Body of pancreas (tissue), 4 donors: Measurements from ENCODE around the gene PHACTR3. TPM values are rescaled to one million over a fixed set of nuclear protein-coding genes. Genes with fewer than 3 reads are reported as not detected.
A peak's percentile ranks its signal among the peaks of the same experiment; 100 is the strongest.

Experiments used
- ATAC-seq: fragments of 150-250 bp; one replicate; pipeline ENCODE4 v1.9.1; 2016
- DNase-seq, 4 donors: peaks; one replicate each; pipeline ENCODE4 v3.0.0-alpha.2; 2019
- H3K27ac ChIP-seq, 4 donors: fragments of 200-600 bp; sonication (generic); 1 replicate in 3 of 4; 2 replicates in 1 of 4; pipeline versions ENCODE4 v1.5.1 to v1.6.1; 2016 to 2019; ENCODE audit warnings: mild to moderate bottlenecking in 1 of 4, mixed read lengths in 1 of 4, moderate library complexity in 1 of 4
- H3K27me3 ChIP-seq, 2 donors: fragments of 200-600 bp; sonication (generic); one replicate each; pipeline ENCODE4 v1.6.0; 2016; ENCODE audit warnings: mild to moderate bottlenecking in 1 of 2
- H3K36me3 ChIP-seq, 2 donors: fragments of 200-600 bp; sonication (generic); replicated peaks in 1 of 2; 2 replicates each; pipeline ENCODE4 v1.5.1; 2016; ENCODE audit warnings: low read depth in 2 of 2; ENCODE audit not compliant: insufficient read depth in 1 of 2
- H3K4me1 ChIP-seq: fragments of 200-600 bp; sonication (generic); one replicate; pipeline ENCODE4 v1.6.0; 2016
- H3K4me3 ChIP-seq, 2 donors: fragments of 200-600 bp; sonication (generic); 1 replicate in 1 of 2; 2 replicates in 1 of 2; pipeline ENCODE4 v1.5.1; 2016 to 2019
- H3K9me3 ChIP-seq, 3 donors: fragments of 200-600 bp; sonication (generic); 1 replicate in 2 of 3; 2 replicates in 1 of 3; pipeline ENCODE4 v1.5.1; 2016
- CTCF ChIP-seq, 7 experiments: fragments of 450-650 bp in 4 of 7; fragments of 200-600 bp in 3 of 7; sonication (generic) in 3 of 7; IDR thresholded peaks; one replicate each; pipeline ENCODE4 v1.5.1; 2016 to 2019; ENCODE audit warnings: antibody characterized with exemption in 7 of 7
- POLR2A ChIP-seq, 3 donors: fragments of 450-650 bp; IDR thresholded peaks; one replicate each; pipeline ENCODE4 v1.6.1; 2016; ENCODE audit warnings: antibody characterized with exemption in 3 of 3, mild to moderate bottlenecking in 2 of 3
- WGBS, 2 donors: methylation state at CpG; one replicate each; pipeline ENCODE4 v1.1.5; 2017; 5-methylcytosine and 5-hydroxymethylcytosine counted together
- intact Hi-C: fragments of 100-400 bp; cut with DNase I; formaldehyde crosslinking; loops from one replicate; pipeline ENCODE4 v1.15.1; 2023
- total RNA-seq, 2 donors: library from RNA; depleted of rRNA; stranded (reverse); fragments of >200 nt; gene quantifications; one replicate each; pipeline ENCODE4 v1.1.0, GENCODE V29; 2016

The PHACTR3 gene
- total RNA-seq, 2 donors from 2014 or later, result 0.52 to 0.66 TPM

DNA sequence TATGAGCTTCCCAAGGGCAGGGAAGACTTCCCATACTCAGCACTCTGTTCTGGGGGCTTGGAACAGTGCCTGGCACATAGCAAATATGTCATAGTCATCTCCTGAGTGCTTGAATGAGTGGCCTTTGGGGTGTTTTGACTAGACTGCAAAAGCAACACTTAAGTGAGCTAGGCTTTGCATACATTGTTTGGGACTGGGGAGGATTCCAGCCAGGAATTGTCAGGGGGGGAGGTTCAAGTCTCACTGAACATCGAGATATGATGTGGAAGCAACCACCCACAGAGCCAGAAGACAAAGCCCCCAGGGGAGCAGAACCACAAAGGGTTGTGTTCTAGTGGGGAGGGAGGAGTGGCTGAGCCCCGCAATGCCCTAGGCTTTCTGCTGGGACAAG is 230.7 kb downstream of the PHACTR3 start:
- intact Hi-C loops, result no loop called here
- no peaks in the 10 kb centered on the region for H3K27me3 ChIP-seq
- TF ChIP-seq POLR2A (IDR thresholded peaks at IDR 0.05), result no peak
- no peak for TF ChIP-seq CTCF (IDR thresholded peaks at IDR 0.05)
- no peaks in the 10 kb centered on the region for H3K9me3 ChIP-seq
- ATAC-seq, result no peak
- H3K4me1 ChIP-seq, result no peaks in the 10 kb centered on the region
- no peaks in the 10 kb centered on the region for H3K36me3 ChIP-seq
- 49 to 76% methylated on average over 2 of the region's 2 CpGs for WGBS, 2 donors
- DNase-seq, result no peak
- H3K4me3 ChIP-seq, result no peak overlapping the region
- no peak overlapping the region for H3K27ac ChIP-seq

GRCh38 chr20:59835448-59836395 is 231.4 kb downstream of the PHACTR3 start:
- no peak overlapping the region for H3K4me3 ChIP-seq
- no peaks in the 10 kb centered on the region for H3K9me3 ChIP-seq
- peak in 1 of 4 donors; percentile 26 for DNase-seq
- intact Hi-C loops, result no loop called here
- no peak overlapping the region for H3K27ac ChIP-seq
- no peaks in the 10 kb centered on the region for H3K36me3 ChIP-seq
- 18 to 26% methylated on average over 12 to 16 of the region's 16 CpGs for WGBS, 2 donors
- H3K27me3 ChIP-seq, result no peaks in the 10 kb centered on the region
- ATAC-seq, result peak; percentile 21
- H3K4me1 ChIP-seq, result no peaks in the 10 kb centered on the region
- TF ChIP-seq POLR2A (IDR thresholded peaks at IDR 0.05) (no peak), CTCF (IDR thresholded peaks at IDR 0.05) (no peak)

DNA sequence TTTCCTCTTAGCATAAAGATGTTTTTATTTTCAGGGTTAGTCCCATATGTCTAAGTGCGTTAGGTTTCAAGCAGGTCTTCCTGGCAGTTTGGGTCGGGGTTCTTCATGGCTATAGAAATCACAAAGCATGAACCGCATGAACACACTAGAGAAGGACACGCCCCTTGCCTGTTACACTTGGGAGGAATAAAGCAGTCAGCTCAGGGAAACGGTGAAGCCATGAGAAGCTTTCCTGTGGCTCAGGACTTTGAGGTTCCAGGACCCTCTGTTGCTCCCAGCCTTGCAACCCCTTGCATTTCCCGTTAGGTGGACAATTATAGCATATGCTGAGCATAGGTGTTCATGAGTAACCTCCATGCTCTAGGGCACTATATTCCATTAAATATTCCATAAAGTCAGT is 232.4 kb downstream of the PHACTR3 start:
- TF ChIP-seq CTCF (IDR thresholded peaks at IDR 0.05), result no peak

DNA sequence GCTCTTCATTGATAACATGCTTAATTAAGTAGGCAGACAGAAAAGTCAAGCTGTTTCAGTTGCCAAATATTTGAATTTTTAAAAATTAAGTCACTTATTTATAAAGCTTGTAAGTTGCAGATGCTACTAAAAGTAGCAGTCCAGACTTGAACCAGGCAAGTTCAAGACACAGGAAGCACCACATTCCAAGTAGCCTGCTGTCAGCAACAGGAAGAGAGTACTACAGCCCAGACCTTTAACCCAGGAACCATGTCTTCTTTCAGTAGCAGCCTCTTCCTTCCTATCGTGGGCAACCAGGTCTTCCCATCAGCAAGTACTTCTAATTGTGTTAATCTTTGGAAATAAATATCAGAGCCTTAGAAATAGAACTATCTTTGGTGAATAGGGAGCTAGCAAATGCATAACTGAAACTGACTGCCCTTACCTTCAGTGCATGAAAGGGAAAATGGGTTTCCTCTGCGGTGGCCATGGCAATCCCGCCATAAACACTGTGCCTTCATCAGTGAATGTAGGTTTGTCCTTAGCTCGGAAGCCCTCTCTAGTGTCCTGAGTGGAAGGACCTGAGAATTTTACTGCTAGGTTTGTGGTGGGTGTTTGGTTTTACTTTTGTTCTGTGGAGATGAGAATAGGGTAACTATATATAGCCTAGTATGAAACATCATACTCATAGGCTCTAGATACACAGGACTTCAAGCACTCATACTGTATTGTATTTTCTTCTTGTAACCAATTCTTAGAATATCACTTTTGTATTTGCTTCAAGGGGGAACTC is 233.5 kb downstream of the PHACTR3 start:
- Histone ChIP-seq H3K36me3 (no peaks in the 10 kb centered on the region), H3K9me3 (no peaks in the 10 kb centered on the region), H3K4me1 (no peaks in the 10 kb centered on the region), H3K4me3 (no peak overlapping the region), H3K27ac (no peak overlapping the region), H3K27me3 (no peaks in the 10 kb centered on the region)
- TF ChIP-seq POLR2A (IDR thresholded peaks at IDR 0.05) (no peak), CTCF (IDR thresholded peaks at IDR 0.05) (no peak)
- ATAC-seq (no peak), DNase-seq (no peak)
- intact Hi-C loops, result no loop called here
- 72 to 91% methylated on average over 4 of the region's 4 CpGs for WGBS, 2 donors

More for the DNA sequence above, 232.4 kb downstream of the PHACTR3 start:
- no peaks in the 10 kb centered on the region for H3K36me3 ChIP-seq
- intact Hi-C loops, result no loop called here
- H3K27ac ChIP-seq, result no peak overlapping the region
- DNase-seq, result no peak
- H3K27me3 ChIP-seq, result no peaks in the 10 kb centered on the region
- H3K9me3 ChIP-seq, result no peaks in the 10 kb centered on the region
- H3K4me1 ChIP-seq, result no peaks in the 10 kb centered on the region
- H3K4me3 ChIP-seq, result no peak overlapping the region
- 43 to 55% methylated on average over 5 to 6 of the region's 6 CpGs for WGBS, 2 donors
- ATAC-seq, result no peak
